H1 (cell line): ENCODE data around the gene WWP2. TPM values are rescaled to one million over a fixed set of nuclear protein-coding genes. Genes with fewer than 3 reads are reported as not detected.

Experiments
- CHD1 ChIP-seq: IDR thresholded peaks from 2 replicates; pipeline ENCODE4 v1.6.1; 2012; ENCODE audit warnings: low read depth, low read length, improper control_type of control experiment
- CHD2 ChIP-seq: IDR thresholded peaks from 2 replicates; pipeline ENCODE4 v1.6.1; 2012; ENCODE audit warnings: low read length, improper control_type of control experiment
- E2F6 ChIP-seq: IDR thresholded peaks from 2 replicates; pipeline ENCODE4 v1.6.1; 2012; ENCODE audit warnings: inconsistent platforms
- EGR1 ChIP-seq: IDR thresholded peaks from 2 replicates; pipeline ENCODE4 v1.6.1; 2011; ENCODE audit warnings: low read depth, low read length, borderline replicate concordance
- NANOG ChIP-seq: IDR thresholded peaks from 2 replicates; pipeline ENCODE4 v1.6.1; 2011; ENCODE audit warnings: low read length, low read depth, mild to moderate bottlenecking, inconsistent platforms; ENCODE audit not compliant: insufficient read depth, poor library complexity, severe bottlenecking
- PHF8 ChIP-seq: fragments of 200-600 bp; sonication (generic); conservative IDR thresholded peaks from 2 replicates; pipeline ENCODE4 v1.7.1; 2012; ENCODE audit warnings: low read depth, mild to moderate bottlenecking, inconsistent platforms, low read length, moderate library complexity
- SIRT6 ChIP-seq: IDR thresholded peaks from one replicate; pipeline ENCODE4 v1.7.1; 2012; ENCODE audit warnings: low read length, inconsistent platforms
- USF2 ChIP-seq: IDR thresholded peaks from 2 replicates; pipeline ENCODE4 v1.6.1; 2011; ENCODE audit warnings: low read length, improper control_type of control experiment
- polyA plus RNA-seq, 7 experiments: library from polyadenylated mRNA; depleted of rRNA in 3 of 7; stranded (reverse) in 5 of 7; unstranded in 2 of 7; fragments of >200 nt in 5 of 7; fragments of 200-250 nt in 2 of 7; gene quantifications; 1 replicate in 5 of 7; 2 replicates in 1 of 7; 4 replicates in 1 of 7; pipeline versions ENCODE4 v1.2.1 to v1.2.3, GENCODE V29; 2011 to 2013; ENCODE audit warnings: missing spikeins in 2 of 7, mixed read lengths in 2 of 7
- total RNA-seq: library from RNA; stranded (reverse); fragmentation: NEBNext Ultra II Directional; extraction: Animal tissue kit (Norgen Biotek cat#: 25700); gene quantifications from 2 replicates; pipeline ENCODE4 v1.2.1, GENCODE V29; 2021

WWP2 gene
- total and polyA plus RNA-seq, 2 of the 8 experiments (the other 6 are each of a cell fraction or from before 2014, with no cell fraction given): 14.1 to 42.2 TPM

GRCh38 chr16:69761983-69762813 is at the start of gene WWP2 (continued):
- peak; percentile 66 for TF ChIP-seq E2F6
- TF ChIP-seq PHF8: peak; percentile 75
- TF ChIP-seq EGR1: peak; percentile 61; the same call in 1 of the 2 replicates
- no peak for TF ChIP-seq SIRT6
- peak; percentile 99 for TF ChIP-seq USF2
- TF ChIP-seq NANOG: no peak
- no peak for TF ChIP-seq CHD1
- no peak for TF ChIP-seq CHD2
